Stimulated activated naive CD4-positive, alpha-beta T cell treated with Interleukin-2 at 50 U/mL for 16 hours (primary cell): ENCODE results near the gene MAST4.
A peak's percentile ranks its signal among the peaks of the same experiment; 100 is the strongest.

Experiments
- DNase-seq: peaks from one replicate; lab custom pipeline; 2025; lab: John Stamatoyannopoulos, UW

MAST4 gene

DNA sequence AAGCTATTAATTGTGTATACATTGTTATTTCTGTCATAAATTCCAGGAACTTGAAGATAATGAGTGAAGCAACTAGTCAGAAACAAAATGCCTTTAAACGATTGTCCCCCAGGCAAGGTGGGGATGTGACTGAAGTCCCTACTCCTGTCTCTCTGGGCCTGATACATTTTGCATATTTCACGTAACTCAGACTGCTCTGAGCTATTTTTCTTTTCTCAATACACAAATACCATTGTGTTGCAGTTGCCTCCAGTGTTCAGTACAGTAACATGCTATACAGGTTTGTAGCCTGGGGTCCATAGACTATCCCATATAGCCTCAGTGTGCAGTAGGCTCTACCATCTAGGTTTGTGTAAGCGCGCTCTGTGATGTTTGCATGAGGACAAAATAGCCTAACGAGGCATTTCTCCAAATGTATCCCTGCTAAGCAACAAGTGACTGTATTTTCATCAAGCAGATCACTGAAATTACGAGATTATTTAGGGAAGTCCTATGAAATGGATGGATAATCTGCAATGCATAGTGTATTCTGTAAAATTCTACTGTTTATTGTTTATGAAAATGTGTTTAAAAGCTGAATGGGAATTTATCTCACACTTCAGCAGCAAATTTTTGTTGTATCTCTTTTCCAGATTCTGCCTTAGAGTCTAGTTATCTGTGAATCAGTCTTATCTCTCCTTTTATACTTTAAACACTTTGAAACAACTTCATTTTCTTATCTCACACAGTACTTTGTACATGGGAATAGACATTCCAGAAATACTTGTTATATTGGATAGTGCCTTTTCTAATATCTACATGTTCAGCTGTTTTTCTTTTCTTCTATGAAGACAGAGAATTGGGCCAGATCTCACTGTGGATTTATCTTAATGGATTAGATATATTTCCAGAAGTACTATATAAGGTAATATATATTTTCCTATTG, 449.9 kb downstream of the MAST4 start:
- no peak for DNase-seq

DNA sequence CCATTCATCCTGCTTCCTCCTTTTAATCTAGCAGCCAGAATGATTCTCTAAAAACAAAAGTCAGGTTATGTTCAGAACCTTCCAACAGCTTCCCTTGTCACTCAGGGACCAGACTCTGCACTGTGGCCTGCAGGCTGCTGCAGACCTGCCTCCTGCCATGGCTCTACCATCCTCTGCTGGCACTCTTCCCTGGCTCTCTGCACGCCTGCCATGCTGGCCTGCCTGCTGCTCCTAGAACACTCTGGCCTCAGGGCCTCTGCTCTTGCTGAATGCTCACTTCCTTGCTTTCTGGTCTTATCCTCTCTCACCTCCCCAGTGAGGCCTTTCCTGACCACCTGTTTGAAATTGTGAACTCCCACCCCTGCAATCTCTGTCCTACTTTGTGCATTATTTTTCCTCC, 451.0 kb downstream of the MAST4 start:
- DNase-seq: no peak

DNA sequence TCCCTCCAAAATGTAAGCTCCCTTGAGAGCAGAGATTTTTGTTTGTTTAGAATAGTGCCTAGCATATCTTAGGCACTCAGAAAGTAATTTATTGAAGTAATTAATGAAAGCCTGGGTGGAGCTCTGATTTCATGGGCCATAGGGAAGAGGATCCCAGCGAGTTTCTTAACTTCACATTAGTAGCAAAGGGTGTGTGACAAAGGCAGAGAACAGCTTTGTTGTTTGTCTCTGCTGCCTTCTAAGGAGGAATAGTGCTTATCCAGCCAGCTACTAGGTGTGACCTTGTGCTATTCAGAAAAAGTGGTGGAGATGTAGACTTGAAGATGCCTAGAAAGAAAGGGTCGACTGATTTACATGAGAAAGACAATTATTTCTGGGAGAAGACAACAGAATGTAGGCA, 451.4 kb downstream of the MAST4 start:
- DNase-seq: no peak

GRCh38 chr5:67050125-67050524, 453.9 kb downstream of the MAST4 start:
- no peak for DNase-seq

GRCh38 chr5:67050635-67051034, 454.4 kb downstream of the MAST4 start:
- no peak for DNase-seq

DNA sequence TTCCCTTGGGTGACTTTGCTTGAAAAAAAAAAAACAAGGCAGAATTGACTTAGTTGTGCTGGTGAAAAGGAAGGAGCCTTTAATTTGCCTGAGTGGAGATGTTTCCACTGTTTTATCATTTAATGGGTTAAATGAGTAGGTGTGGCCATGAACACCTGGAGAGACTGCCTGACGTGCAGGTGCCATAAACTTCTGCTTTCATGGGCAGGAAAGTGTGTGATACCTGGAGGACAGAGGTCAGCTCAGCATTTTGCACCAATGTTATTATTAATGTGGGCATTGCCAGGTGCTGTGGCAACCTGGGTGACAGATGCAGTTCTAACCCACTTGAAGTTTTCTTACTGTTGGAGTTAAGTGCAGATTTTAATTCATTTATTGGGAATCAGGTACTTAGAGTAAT, 455.0 kb downstream of the MAST4 start:
- no peak for DNase-seq

- no peak for DNase-seq
Measured at GRCh38 chr5:67052034-67052433, 455.8 kb downstream of the MAST4 start.

GRCh38 chr5:67053229-67053628, 457.0 kb downstream of the MAST4 start:
- no peak for DNase-seq

DNA sequence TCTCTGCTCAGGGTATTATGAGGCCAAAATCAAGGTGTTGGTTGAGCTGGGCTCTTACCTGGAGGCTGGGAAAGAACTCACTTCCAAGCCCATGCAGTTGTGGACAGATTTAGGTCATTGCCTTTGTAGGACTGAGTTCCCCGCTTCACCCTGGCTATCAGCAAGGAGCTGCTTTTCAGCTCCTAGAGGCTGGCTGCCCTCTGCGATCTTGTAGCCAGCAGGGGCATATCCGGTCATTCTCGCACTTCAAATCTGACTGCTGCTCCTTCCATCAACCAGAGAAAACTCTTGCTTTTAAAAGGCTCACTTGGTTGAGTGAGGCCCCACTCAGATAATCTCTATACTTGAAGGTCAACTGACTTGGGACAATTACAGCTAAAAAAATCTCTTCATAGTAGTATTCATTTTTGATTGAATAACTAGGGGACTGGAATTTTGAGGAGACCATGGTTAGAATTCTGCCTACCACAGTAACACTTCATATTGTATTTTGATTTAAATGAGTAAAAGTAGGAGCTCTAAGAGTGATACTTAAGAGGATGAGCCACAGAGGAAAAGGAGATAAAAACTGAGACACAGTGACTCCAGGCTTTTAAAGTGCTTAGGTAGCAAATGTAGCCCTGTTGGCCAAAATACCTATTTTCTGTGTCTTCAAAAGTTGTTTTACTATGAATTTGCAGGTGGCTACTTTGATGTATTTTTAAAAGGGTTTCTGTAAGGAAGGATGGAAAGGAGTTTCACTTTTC, 463.0 kb downstream of the MAST4 start:
- no peak for DNase-seq

GRCh38 chr5:67059744-67060490, 463.7 kb downstream of the MAST4 start:
- no peak for DNase-seq

GRCh38 chr5:67061511-67061910, 465.3 kb downstream of the MAST4 start:
- DNase-seq: no peak

DNA sequence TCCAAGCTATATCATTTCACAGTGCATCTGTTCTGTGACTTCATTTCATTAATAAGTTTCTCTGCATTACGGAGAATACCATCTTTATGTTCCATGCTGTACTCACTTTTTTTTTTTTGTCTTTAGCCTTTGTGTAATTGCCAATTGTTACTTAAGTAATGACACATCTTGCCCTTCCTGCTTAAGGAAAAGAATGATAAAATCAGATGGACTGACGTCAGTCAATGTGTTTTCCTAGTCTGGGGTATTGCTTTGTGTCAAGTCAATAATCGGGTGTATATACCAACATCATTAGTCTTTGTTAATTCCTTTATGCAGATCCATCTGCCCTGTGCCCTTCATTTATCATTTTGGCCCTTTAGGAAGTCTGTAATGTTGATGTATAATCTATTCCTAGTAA, 466.9 kb downstream of the MAST4 start:
- DNase-seq: no peak

GRCh38 chr5:67063791-67064190, 467.6 kb downstream of the MAST4 start:
- no peak for DNase-seq

GRCh38 chr5:67065237-67065636, 469.0 kb downstream of the MAST4 start:
- DNase-seq: peak; percentile 14

GRCh38 chr5:67065696-67066095, 469.5 kb downstream of the MAST4 start:
- DNase-seq: no peak

GRCh38 chr5:67066815-67067214, 470.6 kb downstream of the MAST4 start:
- DNase-seq: no peak

- DNase-seq: no peak
Measured at GRCh38 chr5:67073045-67073680, 477.0 kb downstream of the MAST4 start.

GRCh38 chr5:67077296-67077695, 481.1 kb downstream of the MAST4 start:
- no peak for DNase-seq

GRCh38 chr5:67081261-67081660, 485.1 kb downstream of the MAST4 start:
- no peak for DNase-seq

DNA sequence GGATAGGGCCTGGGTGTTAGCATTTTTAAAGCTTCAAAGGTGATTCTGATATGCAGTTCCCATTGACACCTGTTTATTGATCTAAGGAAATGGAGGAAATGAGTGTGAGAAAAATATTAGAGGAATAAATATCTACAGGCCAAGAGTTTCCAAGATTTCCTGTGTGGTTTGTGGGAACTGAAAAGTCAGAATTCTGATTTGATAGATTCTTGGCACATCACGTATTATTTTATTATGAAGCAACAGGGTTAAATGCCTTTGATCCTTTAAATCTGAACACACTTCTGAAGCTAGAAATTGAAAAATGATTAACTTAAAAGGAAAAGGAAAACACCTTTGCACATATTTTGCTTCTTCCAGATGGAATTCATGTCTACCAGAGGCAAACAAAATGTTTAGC, 486.7 kb downstream of the MAST4 start:
- DNase-seq: no peak

DNA sequence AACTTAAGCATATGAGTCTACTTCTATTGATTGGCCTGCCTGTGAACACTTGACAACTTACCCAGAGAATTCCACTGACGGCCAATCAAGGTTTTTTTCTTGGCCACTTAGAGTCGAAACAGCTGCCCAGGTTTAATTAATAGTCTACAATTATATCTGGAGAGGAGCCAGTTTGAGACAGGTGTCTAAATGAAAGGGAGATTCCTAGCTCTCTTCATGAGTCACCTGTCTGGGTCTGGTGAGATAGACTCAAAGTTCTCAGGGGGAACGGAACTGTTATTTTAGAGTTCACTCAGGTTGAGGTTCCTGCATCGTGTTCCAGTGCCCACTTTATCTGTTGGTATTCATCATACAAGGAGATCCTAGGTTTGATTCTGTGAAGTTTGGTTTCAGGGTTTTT, 489.4 kb downstream of the MAST4 start:
- no peak for DNase-seq

DNA sequence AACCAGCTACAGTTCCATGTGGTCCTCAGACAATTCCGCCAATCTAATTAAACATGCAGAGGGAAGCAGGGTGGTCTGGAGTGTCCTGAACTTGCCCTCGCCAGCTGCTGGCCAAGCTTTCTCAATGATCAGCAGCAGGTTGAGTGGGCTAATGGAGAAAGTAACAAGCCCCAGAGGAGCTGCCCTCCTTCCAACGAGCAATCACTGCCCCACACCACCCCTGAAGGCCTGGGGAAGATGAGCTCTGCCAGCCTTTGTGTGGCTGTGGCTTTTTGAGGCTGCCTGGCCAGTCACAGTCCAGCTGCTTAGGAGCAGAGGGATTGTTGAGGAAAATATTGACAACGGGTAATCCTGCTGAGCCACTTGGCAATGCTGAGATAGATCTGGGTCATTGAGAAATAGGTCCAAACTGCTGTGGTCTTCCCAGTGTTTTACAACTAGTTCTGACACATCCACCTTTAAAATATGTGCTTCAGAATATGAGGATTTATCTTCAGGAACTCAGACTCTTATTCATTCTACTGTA, 493.1 kb downstream of the MAST4 start:
- no peak for DNase-seq
